IPS-15b (cell line): ENCODE results near the gene BTNL3.

Experiments
- H3K27me3 ChIP-seq: one replicate; pipeline ENCODE4 v1.6.1; 2013; ENCODE audit warnings: low read length; ENCODE audit not compliant: control insufficient read depth, insufficient read depth
- H3K36me3 ChIP-seq: one replicate; pipeline ENCODE4 v1.6.1; 2013; ENCODE audit warnings: low read length; ENCODE audit not compliant: control insufficient read depth, insufficient read depth
- H3K4me1 ChIP-seq: one replicate; pipeline ENCODE4 v1.6.1; 2013; ENCODE audit warnings: mild to moderate bottlenecking, low read length; ENCODE audit not compliant: control insufficient read depth, insufficient read depth
- H3K4me3 ChIP-seq: one replicate; pipeline ENCODE4 v1.5.1; 2013; ENCODE audit warnings: low read depth, low read length
- H3K9ac ChIP-seq: one replicate; pipeline ENCODE4 v1.6.1; 2013; ENCODE audit warnings: low read depth, mild to moderate bottlenecking, low read length
- H3K9me3 ChIP-seq: one replicate; pipeline ENCODE4 v1.6.1; 2013; ENCODE audit warnings: mild to moderate bottlenecking, low read length; ENCODE audit not compliant: control insufficient read depth, insufficient read depth

Gene BTNL3

DNA sequence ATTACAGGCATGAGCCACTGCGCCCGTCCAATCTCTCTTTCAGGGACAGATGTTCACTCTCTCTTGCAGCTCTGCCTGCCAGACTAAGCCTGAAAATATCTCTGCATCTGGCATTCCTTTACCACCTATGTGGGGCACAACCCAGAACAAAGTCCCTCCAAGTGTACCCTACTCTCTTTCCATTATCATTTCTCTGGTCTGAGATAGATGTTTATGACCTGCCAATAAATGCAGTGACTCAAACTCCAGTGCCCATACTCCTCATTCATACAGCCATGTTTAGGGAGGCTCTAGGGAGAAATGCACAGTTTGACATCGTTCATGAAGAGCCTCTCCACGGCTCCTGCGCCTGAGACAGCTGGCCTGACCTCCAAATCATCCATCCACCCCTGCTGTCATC lies at the start of gene BTNL3:
TSS of gene BTNL3 (plus strand) at position 255 of the 400 bp plus-strand sequence. CDS start 183 bp downstream, outside the sequence.
- no peaks in the 10 kb centered on the region for H3K9me3 ChIP-seq
- H3K27me3 ChIP-seq: no peaks in the 10 kb centered on the region
- H3K4me3 ChIP-seq: no peak within 1 kb of the TSS
- no peak within 1 kb of the TSS for H3K9ac ChIP-seq
- H3K36me3 ChIP-seq: no peaks in the 10 kb centered on the region
- no peaks in the 10 kb centered on the region for H3K4me1 ChIP-seq

DNA sequence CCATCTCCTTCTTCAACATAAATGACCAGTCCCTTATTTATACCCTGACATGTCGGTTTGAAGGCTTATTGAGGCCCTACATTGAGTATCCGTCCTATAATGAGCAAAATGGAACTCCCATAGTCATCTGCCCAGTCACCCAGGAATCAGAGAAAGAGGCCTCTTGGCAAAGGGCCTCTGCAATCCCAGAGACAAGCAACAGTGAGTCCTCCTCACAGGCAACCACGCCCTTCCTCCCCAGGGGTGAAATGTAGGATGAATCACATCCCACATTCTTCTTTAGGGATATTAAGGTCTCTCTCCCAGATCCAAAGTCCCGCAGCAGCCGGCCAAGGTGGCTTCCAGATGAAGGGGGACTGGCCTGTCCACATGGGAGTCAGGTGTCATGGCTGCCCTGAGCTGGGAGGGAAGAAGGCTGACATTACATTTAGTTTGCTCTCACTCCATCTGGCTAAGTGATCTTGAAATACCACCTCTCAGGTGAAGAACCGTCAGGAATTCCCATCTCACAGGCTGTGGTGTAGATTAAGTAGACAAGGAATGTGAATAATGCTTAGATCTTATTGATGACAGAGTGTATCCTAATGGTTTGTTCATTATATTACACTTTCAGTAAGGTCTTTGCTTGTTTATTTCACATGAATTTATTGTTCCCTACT lies 38.2 kb upstream of the BTNL3 start:
- Histone ChIP-seq H3K4me1 (no peaks in the 10 kb centered on the region), H3K4me3 (no peak overlapping the region), H3K9ac (no peak overlapping the region), H3K36me3 (no peaks in the 10 kb centered on the region), H3K27me3 (no peaks in the 10 kb centered on the region), H3K9me3 (no peaks in the 10 kb centered on the region)

DNA sequence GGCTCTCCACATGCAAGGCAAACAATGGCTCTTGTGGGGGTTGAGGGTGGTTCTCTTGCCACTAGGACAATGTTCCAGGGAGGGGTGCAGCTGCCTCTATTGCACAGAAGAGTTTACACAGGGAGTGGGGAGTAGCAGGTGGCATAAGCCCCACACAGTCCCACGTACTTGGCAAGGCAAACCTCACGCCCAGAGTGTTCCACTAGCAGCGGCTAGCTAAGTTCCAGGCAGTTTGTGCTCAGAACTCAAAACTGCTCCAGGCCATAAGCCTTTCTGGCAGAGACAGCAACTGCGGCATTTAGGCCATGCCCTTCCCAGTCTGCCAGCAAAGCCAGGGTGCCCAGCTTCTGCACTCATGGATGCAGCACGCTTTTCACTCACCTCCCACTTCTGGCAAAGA lies 29.0 kb upstream of the BTNL3 start:
- H3K36me3 ChIP-seq: no peaks in the 10 kb centered on the region
- no peaks in the 10 kb centered on the region for H3K4me1 ChIP-seq
- no peaks in the 10 kb centered on the region for H3K9me3 ChIP-seq
- H3K9ac ChIP-seq: no peak overlapping the region
- H3K4me3 ChIP-seq: no peak overlapping the region
- no peaks in the 10 kb centered on the region for H3K27me3 ChIP-seq

DNA sequence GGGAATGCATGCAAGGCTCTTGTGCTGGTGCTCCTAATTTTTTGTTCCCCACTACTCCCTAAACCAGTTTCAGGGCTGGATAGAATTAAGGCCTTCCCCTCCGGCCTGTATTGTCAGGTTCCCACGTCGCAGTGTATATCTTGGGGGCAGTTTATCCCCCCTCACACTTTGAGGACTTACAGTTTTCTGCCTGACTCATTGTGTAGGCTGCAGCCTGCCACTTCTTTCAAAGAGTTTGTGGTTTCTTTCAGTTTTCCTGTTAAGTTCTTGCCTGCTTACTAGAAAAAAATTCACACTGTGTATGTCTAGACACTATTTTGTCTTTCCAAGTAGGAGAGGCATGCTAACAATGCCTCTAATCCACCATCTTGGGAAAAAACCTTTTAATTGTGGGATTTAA lies 28.4 kb upstream of the BTNL3 start:
- no peak overlapping the region for H3K4me3 ChIP-seq
- H3K4me1 ChIP-seq: no peaks in the 10 kb centered on the region
- H3K9me3 ChIP-seq: no peaks in the 10 kb centered on the region
- H3K27me3 ChIP-seq: no peaks in the 10 kb centered on the region
- H3K36me3 ChIP-seq: no peaks in the 10 kb centered on the region
- H3K9ac ChIP-seq: no peak overlapping the region

DNA sequence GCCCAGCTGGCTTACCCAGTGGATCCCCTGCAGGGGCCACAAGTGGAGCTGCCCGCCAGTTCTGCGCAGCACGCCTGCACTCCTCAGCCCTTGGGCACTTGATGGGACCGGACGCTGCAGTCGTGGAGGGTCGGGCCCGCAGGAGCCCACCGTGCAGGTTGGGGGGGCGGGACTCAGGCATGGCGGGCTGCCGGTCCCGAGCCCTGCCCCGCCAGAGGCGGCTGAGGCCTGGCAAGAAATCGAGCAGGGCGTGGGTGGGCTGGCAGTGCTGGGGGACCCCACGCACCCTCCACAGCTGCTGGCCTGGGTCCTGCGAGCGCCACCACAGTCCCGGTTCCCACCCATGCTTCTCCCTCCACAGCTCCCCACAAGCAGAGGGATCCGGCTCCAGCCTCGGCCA lies 19.2 kb upstream of the BTNL3 start:
- no peak overlapping the region for H3K9ac ChIP-seq
- H3K27me3 ChIP-seq: no peaks in the 10 kb centered on the region
- H3K9me3 ChIP-seq: no peaks in the 10 kb centered on the region
- no peaks in the 10 kb centered on the region for H3K4me1 ChIP-seq
- no peaks in the 10 kb centered on the region for H3K36me3 ChIP-seq
- no peak overlapping the region for H3K4me3 ChIP-seq

DNA sequence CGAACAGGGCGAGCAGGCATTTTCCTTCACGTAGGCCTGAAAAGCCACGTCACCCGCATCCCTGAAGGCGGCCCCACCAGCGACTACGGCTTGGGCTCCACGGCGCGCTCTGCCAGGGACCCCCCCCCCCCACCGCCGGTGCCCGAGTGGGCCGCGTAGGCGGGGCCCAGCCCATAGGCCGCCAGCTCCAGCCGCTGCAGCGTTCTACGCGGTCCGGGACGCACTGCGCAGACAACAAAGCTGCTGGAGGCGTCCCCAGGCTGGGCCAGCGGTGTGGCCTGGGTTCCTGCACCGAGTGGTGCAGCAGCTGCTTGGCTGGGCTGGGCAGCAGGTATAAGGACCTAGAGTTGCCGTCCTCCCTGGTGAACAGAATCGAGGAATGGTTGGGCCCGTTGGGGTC lies 18.3 kb upstream of the BTNL3 start:
- no peaks in the 10 kb centered on the region for H3K9me3 ChIP-seq
- H3K9ac ChIP-seq: no peak overlapping the region
- H3K4me3 ChIP-seq: no peak overlapping the region
- no peaks in the 10 kb centered on the region for H3K4me1 ChIP-seq
- H3K36me3 ChIP-seq: no peaks in the 10 kb centered on the region
- no peaks in the 10 kb centered on the region for H3K27me3 ChIP-seq

- H3K36me3 ChIP-seq: no peaks in the 10 kb centered on the region
Measured at GRCh38 chr5:180970875-180971274, 17.8 kb upstream of the BTNL3 start.

GRCh38 chr5:180974612-180975315 lies 13.9 kb upstream of the BTNL3 start:
- no peaks in the 10 kb centered on the region for H3K36me3 ChIP-seq
- no peaks in the 10 kb centered on the region for H3K4me1 ChIP-seq
- H3K9me3 ChIP-seq: no peaks in the 10 kb centered on the region
- H3K4me3 ChIP-seq: no peak overlapping the region
- H3K9ac ChIP-seq: no peak overlapping the region
- H3K27me3 ChIP-seq: no peaks in the 10 kb centered on the region

More at GRCh38 chr5:180970875-180971274, 17.8 kb upstream of the BTNL3 start:
- no peaks in the 10 kb centered on the region for H3K4me1 ChIP-seq
- no peak overlapping the region for H3K4me3 ChIP-seq
- H3K9ac ChIP-seq: no peak overlapping the region
- H3K27me3 ChIP-seq: no peaks in the 10 kb centered on the region
- H3K9me3 ChIP-seq: no peaks in the 10 kb centered on the region

GRCh38 chr5:180975338-180975737 lies 13.3 kb upstream of the BTNL3 start:
- H3K4me1 ChIP-seq: no peaks in the 10 kb centered on the region
- no peaks in the 10 kb centered on the region for H3K36me3 ChIP-seq
- no peak overlapping the region for H3K9ac ChIP-seq
- H3K9me3 ChIP-seq: no peaks in the 10 kb centered on the region
- H3K4me3 ChIP-seq: no peak overlapping the region
- no peaks in the 10 kb centered on the region for H3K27me3 ChIP-seq

DNA sequence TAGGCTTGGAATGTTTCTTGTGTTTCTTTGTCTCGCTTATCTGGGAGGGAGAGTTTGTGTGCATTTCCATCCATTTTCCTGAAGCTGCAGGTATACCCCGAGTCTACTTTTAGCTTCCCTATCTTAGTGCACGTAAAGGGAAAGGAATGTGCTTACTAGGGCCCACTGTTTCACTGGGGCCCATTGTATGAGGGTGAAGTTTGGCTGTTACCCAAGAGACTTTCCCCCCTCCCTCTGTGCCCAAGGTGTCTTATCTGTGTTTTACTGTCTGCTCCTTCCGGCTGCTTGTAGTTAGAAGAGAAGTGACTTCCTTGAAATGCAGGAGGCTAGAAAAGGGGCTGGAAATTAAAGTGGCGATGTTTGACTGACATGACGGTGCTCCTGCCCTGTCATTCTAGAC lies 12.1 kb upstream of the BTNL3 start:
- Histone ChIP-seq H3K4me1 (no peaks in the 10 kb centered on the region), H3K4me3 (no peak overlapping the region), H3K9ac (no peak overlapping the region), H3K27me3 (no peaks in the 10 kb centered on the region), H3K36me3 (no peaks in the 10 kb centered on the region), H3K9me3 (no peaks in the 10 kb centered on the region)

DNA sequence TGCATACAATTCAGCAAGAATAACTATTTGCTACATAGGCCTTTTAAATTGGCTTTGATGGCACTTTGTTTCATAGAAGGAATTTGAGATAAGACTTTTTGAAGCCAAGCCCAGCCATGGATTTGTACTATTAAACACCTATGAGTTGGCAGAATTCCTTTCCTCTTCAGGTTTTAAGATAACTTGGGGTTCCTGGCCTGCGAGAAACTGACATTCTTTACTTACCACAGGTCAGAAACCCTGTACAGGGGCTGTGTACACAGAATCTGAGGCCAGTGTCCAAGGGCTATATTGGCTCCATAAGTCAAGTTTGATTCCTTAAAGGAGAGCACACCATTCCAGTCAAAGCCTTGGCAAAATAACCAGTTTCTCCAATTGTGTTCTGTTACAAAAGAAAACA lies 10.8 kb upstream of the BTNL3 start:
- no peak overlapping the region for H3K9ac ChIP-seq
- H3K9me3 ChIP-seq: no peaks in the 10 kb centered on the region
- peaks cover 2% of the 10 kb centered on the region for H3K27me3 ChIP-seq
- no peak overlapping the region for H3K4me3 ChIP-seq
- no peaks in the 10 kb centered on the region for H3K4me1 ChIP-seq
- no peaks in the 10 kb centered on the region for H3K36me3 ChIP-seq

DNA sequence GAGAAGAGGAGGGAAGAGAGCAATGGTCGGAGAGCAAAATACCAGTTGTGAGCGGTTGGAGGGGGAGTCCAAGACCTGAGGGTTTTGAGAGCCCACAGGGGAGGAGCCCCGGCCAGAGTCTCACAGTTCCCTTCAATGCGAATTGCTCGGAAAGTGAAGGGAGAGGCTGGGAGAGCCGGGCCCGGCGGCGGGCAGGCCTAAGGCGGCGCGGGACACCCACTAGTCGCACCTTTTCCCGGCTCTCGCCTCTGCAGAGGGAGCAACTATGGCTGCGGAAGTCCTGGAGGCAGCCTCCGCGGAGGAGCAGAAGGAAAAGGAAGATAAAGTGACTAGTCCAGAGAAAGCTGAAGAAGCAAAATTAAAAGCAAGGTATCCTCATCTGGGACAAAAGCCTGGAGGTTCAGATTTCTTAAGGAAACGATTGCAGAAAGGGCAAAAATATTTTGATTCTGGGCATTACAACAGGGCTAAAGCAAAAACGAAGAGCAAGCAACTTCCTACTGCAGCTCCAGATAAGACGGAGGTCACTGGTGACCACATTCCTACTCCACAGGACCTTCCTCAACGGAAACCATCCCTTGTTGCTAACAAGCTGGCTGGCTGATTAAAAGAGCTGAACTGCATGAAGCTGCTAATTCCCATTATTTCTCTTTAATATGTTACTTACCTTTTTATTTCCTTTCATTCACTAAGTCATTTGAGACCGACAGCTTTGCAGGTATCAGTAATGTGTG lies 6.5 kb upstream of the BTNL3 start:
- no peak overlapping the region for H3K4me3 ChIP-seq
- no peaks in the 10 kb centered on the region for H3K9me3 ChIP-seq
- H3K27me3 ChIP-seq: peaks cover 2% of the 10 kb centered on the region
- no peaks in the 10 kb centered on the region for H3K36me3 ChIP-seq
- H3K4me1 ChIP-seq: no peaks in the 10 kb centered on the region
- no peak overlapping the region for H3K9ac ChIP-seq
